Keratinocyte (primary cell): Measurements from ENCODE around the gene RAET1E. TPM values are rescaled to one million over a fixed set of nuclear protein-coding genes. Genes with fewer than 3 reads are reported as not detected.
A peak's percentile ranks its signal among the peaks of the same experiment; 100 is the strongest.

Experiments used
- DNase-seq: peaks from one replicate; pipeline ENCODE4 v3.0.0-alpha.2; 2011; ENCODE audit warnings: low read depth, missing footprints, low spot score
- FAIRE-seq: peaks from 2 replicates; lab custom pipeline; 2011; peaks lifted over from hg19 to GRCh38; lab: Jason Lieb, UNC
- H2AFZ ChIP-seq: 2 replicates; pipeline ENCODE4 v1.6.0; 2012; ENCODE audit warnings: low read length, control low read depth, inconsistent platforms; ENCODE audit not compliant: control insufficient read depth
- H3K27ac ChIP-seq: 2 replicates; pipeline ENCODE4 v1.5.1; 2011; ENCODE audit warnings: low read length; ENCODE audit not compliant: control insufficient read depth, insufficient read depth
- H3K27me3 ChIP-seq: 3 replicates; pipeline ENCODE4 v1.6.0; 2011; ENCODE audit warnings: low read length; ENCODE audit not compliant: control insufficient read depth, insufficient read depth; ENCODE audit errors: extremely low read depth
- H3K36me3 ChIP-seq, 2 experiments: 2 replicates in 1 of 2; 3 replicates in 1 of 2; pipeline ENCODE4 v1.5.1; 2011; ENCODE audit warnings: low read length in 2 of 2, mild to moderate bottlenecking in 1 of 2; ENCODE audit not compliant: control insufficient read depth in 2 of 2, insufficient read depth in 2 of 2; ENCODE audit errors: extremely low read depth in 1 of 2
- H3K4me1 ChIP-seq: 3 replicates; pipeline ENCODE4 v1.5.1; 2011; ENCODE audit warnings: low read length; ENCODE audit not compliant: control insufficient read depth, insufficient read depth; ENCODE audit errors: extremely low read depth
- H3K4me2 ChIP-seq: 3 replicates; pipeline ENCODE4 v1.6.0; 2011; ENCODE audit warnings: low read depth, low read length; ENCODE audit not compliant: control insufficient read depth, insufficient read depth; ENCODE audit errors: extremely low read depth
- H3K4me3 ChIP-seq, 3 experiments: fragments of 200-600 bp in 1 of 3; sonication (generic) in 1 of 3; 2 replicates in 2 of 3; 3 replicates in 1 of 3; pipeline ENCODE4 v1.5.1; 2011 to 2016; ENCODE audit warnings: low read length in 3 of 3, mild to moderate bottlenecking in 3 of 3, control low read depth in 2 of 3, inconsistent platforms in 1 of 3, low read depth in 1 of 3, mixed read lengths in 1 of 3, mixed run types in 1 of 3, moderate library complexity in 1 of 3; ENCODE audit not compliant: control insufficient read depth in 2 of 3, insufficient read depth in 2 of 3; ENCODE audit errors: extremely low read depth in 1 of 3
- H3K79me2 ChIP-seq: 2 replicates; pipeline ENCODE4 v1.6.0; 2012; ENCODE audit warnings: low read length; ENCODE audit not compliant: control insufficient read depth, insufficient read depth
- H3K9ac ChIP-seq: 3 replicates; pipeline ENCODE4 v1.6.0; 2011; ENCODE audit warnings: low read length; ENCODE audit not compliant: control insufficient read depth, insufficient read depth; ENCODE audit errors: extremely low read depth
- H3K9me1 ChIP-seq: 3 replicates; pipeline ENCODE4 v1.6.0; 2011; ENCODE audit warnings: low read length; ENCODE audit not compliant: control insufficient read depth, insufficient read depth; ENCODE audit errors: extremely low read depth
- H3K9me3 ChIP-seq: 2 replicates; pipeline ENCODE4 v1.5.1; 2012; ENCODE audit warnings: low read depth, low read length; ENCODE audit not compliant: control insufficient read depth
- H4K20me1 ChIP-seq: 3 replicates; pipeline ENCODE4 v1.6.0; 2011; ENCODE audit warnings: low read length; ENCODE audit not compliant: control insufficient read depth, insufficient read depth; ENCODE audit errors: extremely low read depth
- CTCF ChIP-seq, 3 experiments: IDR thresholded peaks in 1 of 3; conservative IDR thresholded peaks in 1 of 3; optimal IDR thresholded peaks in 1 of 3; 2 replicates in 2 of 3; 3 replicates in 1 of 3; pipeline versions ENCODE3 to v1.5.1; 2011; ENCODE audit warnings: low read length in 3 of 3, mild to moderate bottlenecking in 3 of 3, moderate library complexity in 2 of 3, control low read depth in 1 of 3, inconsistent platforms in 1 of 3; ENCODE audit not compliant: insufficient read depth in 2 of 3; ENCODE audit errors: extremely low read depth in 1 of 3
- EZH2 ChIP-seq: IDR thresholded peaks from one replicate; pipeline ENCODE4 v1.6.1; 2012; ENCODE audit warnings: inconsistent platforms, mild to moderate bottlenecking, low read length, moderate library complexity
- dilution Hi-C: fragments of 300-500 bp; cut with MboI; formaldehyde crosslinking; loops from one replicate; pipeline ENCODE4 v1.7.0; 2020; ENCODE audit warnings: low sequenced_read_pairs; ENCODE audit not compliant: extremely low pct_ligation_motif_present
- polyA plus RNA-seq, 5 experiments: library from polyadenylated mRNA; depleted of rRNA in 3 of 5; stranded (reverse) in 3 of 5; stranded (forward) in 1 of 5; unstranded in 1 of 5; fragments of >200 nt; gene quantifications; 1 replicate in 1 of 5; 2 replicates in 3 of 5; 3 replicates in 1 of 5; pipeline versions ENCODE4 v1.2.1 to v1.2.3, GENCODE V29; 2011 to 2012; ENCODE audit warnings: missing spikeins in 2 of 5, low read depth in 1 of 5, low replicate concordance in 1 of 5

The RAET1E gene
- polyA plus RNA-seq, 1 donor (not counting 4 experiments of a cell fraction or from before 2014, with no cell fraction given): 14.0 TPM

- no peaks in the 10 kb centered on the region for H3K36me3 ChIP-seq
Observed at GRCh38 chr6:149891259-149891658, 6.7 kb downstream of the RAET1E start.

DNA sequence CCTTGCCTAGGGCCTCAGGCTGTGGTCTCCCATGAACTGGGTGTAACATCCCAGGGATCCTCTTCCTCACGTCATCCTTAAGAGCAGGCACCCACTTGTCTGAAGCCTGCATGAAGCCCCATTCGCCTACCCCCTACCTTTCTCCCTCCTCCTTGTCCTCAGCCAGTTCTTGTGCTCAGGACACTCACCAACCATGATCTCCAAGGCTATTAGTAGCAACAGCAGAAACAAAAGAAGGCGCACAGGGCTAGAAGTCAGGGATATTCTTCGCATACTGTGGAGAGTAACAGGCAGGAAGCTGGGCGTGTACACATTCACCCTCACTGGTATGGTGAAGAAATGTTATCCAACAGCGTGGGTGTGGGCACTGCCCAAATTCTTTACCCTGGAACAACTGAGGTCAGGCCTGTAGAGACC lies 7.3 kb downstream of the RAET1E start:
- H2AFZ ChIP-seq: peak overlapping the region; percentile 94
- no peaks in the 10 kb centered on the region for H3K9me1 ChIP-seq
- dilution Hi-C loops: no loop called here
- FAIRE-seq: peak; percentile 95
- no peaks in the 10 kb centered on the region for H3K79me2 ChIP-seq
- H3K27ac ChIP-seq: peak overlapping the region; percentile 91
- DNase-seq: no peak
- peak overlapping the region; percentile 57 for H3K9ac ChIP-seq
- H3K4me1 ChIP-seq: peaks cover 57% of the 10 kb centered on the region
- H3K4me2 ChIP-seq: peak overlapping the region; percentile 91
- no peaks in the 10 kb centered on the region for H3K36me3 ChIP-seq
- H4K20me1 ChIP-seq: no peaks in the 10 kb centered on the region
- peak overlapping the region in 1 of 3 experiments; percentile 39 for H3K4me3 ChIP-seq
- no peak for TF ChIP-seq CTCF (optimal IDR thresholded peaks at IDR 0.05 in 1 of 3, IDR thresholded peaks at IDR 0.05 in 1 of 3, conservative IDR thresholded peaks at IDR 0.05 in 1 of 3; ENCODE audit: extremely low read depth in 1 of 3, insufficient read depth in 2 of 3, low read length in 3 of 3)
- TF ChIP-seq EZH2: no peak
- no peaks in the 10 kb centered on the region for H3K27me3 ChIP-seq
- no peaks in the 10 kb centered on the region for H3K9me3 ChIP-seq

More at GRCh38 chr6:149891259-149891658, 6.7 kb downstream of the RAET1E start:
- Histone ChIP-seq H3K79me2 (no peaks in the 10 kb centered on the region), H4K20me1 (no peaks in the 10 kb centered on the region), H3K27ac (peak overlapping the region; percentile 91), H3K4me3 (no peak overlapping the region), H3K9me1 (no peaks in the 10 kb centered on the region), H3K9me3 (no peaks in the 10 kb centered on the region), H3K4me1 (peaks cover 61% of the 10 kb centered on the region), H3K9ac (peak overlapping the region; percentile 57), H3K4me2 (peak overlapping the region; percentile 91), H2AFZ (peak overlapping the region; percentile 4), H3K27me3 (no peaks in the 10 kb centered on the region)
- dilution Hi-C loops: no loop called here
- DNase-seq (no peak), FAIRE-seq (no peak)
- TF ChIP-seq CTCF (optimal IDR thresholded peaks at IDR 0.05 in 1 of 3, IDR thresholded peaks at IDR 0.05 in 1 of 3, conservative IDR thresholded peaks at IDR 0.05 in 1 of 3; ENCODE audit: extremely low read depth in 1 of 3, insufficient read depth in 2 of 3, low read length in 3 of 3): no peak
